Suprapubic skin (tissue), 4 donors: ENCODE data around the gene C5orf24.
A peak's percentile ranks its signal among the peaks of the same experiment; 100 is the strongest.

Source experiments
- EP300 ChIP-seq: sonication (generic); formaldehyde crosslinking; IDR thresholded peaks from one replicate; pipeline ENCODE4 v1.6.1; 2017; ENCODE audit warnings: antibody characterized with exemption
- POLR2A ChIP-seq, 2 donors: fragments of 450-650 bp; IDR thresholded peaks; one replicate each; pipeline ENCODE4 v1.6.1; 2017; ENCODE audit warnings: antibody characterized with exemption in 2 of 2, mild to moderate bottlenecking in 2 of 2, moderate library complexity in 2 of 2
- POLR2AphosphoS5 ChIP-seq, 3 donors: sonication (generic); formaldehyde crosslinking; IDR thresholded peaks; one replicate each; pipeline ENCODE4 v1.6.1; 2017; ENCODE audit warnings: antibody characterized with exemption in 3 of 3
- TF ChIP-seq, protein P1 (sequence below), 2 donors: fragments of 200-600 bp in 1 of 2; fragments of 450-650 bp in 1 of 2; sonication (generic) in 1 of 2; IDR thresholded peaks; one replicate each; pipeline ENCODE4 v1.5.1; 2016 to 2019; ENCODE audit warnings: antibody characterized with exemption in 2 of 2, mild to moderate bottlenecking in 1 of 2, moderate library complexity in 1 of 2

DNA sequence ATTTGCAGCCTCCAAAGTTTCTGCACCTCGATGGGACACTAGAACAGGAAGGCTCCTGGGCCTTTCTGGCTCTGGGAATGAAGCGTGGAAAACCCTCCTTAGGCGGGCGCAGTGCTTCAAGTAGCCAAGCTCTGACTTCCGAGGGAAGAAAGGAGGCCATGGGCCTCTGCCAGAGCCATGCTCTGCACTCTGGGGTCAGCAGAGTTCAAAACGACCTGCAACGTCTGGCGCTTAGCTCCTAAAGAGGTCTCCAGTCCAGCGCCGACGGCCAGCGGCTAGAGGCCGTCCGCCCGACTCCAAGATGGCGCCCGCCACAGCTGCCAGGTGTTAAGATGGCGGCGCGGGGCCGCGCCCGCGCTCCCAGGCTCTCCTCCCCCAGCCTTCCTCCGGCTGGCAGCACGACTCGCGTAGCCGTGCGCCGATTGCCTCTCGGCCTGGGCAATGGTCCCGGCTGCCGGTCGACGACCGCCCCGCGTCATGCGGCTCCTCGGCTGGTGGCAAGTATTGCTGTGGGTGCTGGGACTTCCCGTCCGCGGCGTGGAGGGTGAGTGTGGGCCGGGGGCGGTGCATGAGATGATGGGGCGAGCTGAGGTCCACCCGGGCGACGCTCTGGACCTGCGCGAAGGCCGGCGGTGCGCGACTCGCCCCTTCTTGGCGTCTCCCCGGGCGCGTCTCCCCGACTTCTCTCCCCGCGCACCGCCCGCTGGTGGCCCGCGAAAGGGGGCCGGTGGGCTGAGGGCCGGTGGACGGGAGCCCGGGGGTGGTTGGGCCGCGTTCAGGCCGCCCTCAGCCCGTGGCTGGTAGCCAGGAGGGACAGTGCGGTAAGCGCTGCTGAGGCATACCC is 28.4 kb downstream of the C5orf24 start, which contains the start of gene TXNDC15:
- TF ChIP-seq, protein P1, sequence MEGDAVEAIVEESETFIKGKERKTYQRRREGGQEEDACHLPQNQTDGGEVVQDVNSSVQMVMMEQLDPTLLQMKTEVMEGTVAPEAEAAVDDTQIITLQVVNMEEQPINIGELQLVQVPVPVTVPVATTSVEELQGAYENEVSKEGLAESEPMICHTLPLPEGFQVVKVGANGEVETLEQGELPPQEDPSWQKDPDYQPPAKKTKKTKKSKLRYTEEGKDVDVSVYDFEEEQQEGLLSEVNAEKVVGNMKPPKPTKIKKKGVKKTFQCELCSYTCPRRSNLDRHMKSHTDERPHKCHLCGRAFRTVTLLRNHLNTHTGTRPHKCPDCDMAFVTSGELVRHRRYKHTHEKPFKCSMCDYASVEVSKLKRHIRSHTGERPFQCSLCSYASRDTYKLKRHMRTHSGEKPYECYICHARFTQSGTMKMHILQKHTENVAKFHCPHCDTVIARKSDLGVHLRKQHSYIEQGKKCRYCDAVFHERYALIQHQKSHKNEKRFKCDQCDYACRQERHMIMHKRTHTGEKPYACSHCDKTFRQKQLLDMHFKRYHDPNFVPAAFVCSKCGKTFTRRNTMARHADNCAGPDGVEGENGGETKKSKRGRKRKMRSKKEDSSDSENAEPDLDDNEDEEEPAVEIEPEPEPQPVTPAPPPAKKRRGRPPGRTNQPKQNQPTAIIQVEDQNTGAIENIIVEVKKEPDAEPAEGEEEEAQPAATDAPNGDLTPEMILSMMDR (IDR thresholded peaks at IDR 0.05), result no peak
- no peak for TF ChIP-seq EP300
- peak in 2 of 3 donors; percentile 48 to 75 for TF ChIP-seq POLR2AphosphoS5 (IDR thresholded peaks at IDR 0.05)
- peak; percentile 13 to 63 for TF ChIP-seq POLR2A (IDR thresholded peaks at IDR 0.05)
